Measurements from ENCODE around the gene FSTL4. TPM values are rescaled to one million over a fixed set of nuclear protein-coding genes. Genes with fewer than 3 reads are reported as not detected.

Gene FSTL4
- total and polyA plus RNA-seq, 2 donors (not counting 1 experiment from before 2014, with no cell fraction given): 0.31 to 6.7 TPM

DNA sequence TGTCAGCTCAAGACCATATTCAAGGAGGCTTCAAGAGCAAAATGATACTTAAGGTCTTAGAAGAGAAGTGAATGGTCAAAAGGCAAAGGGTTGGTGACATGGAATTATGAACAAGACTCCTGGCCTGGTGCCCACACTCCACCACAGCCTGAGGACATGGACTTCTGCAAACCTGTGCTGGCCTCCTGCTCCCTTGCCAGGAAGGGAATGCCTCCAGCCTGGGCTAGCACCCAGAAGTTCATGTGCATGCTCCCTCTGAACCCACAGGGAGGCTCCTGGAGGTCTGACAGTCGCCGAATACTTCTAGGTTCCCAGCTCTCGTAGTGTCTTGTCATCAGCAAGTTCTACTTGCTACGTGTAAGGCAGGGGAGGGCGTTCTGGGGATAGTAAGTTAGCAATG is 156.7 kb downstream of the FSTL4 start:
- no peak overlapping the region for H3K27ac Mint-ChIP-seq
- H3K36me3 ChIP-seq (replicated peaks in 1 of 2; ENCODE audit: control extremely low read depth in 1 of 2, control insufficient read depth in 1 of 2, extremely low read depth in 1 of 2, insufficient read depth in 2 of 2, low read length in 1 of 2): no peaks in the 10 kb centered on the region
- 96% methylated on average over 3 of the region's 5 CpGs for WGBS (ENCODE audit: insufficient coverage)
- H3K27ac ChIP-seq (ENCODE audit: low read length in 2 of 2): no peak overlapping the region
- no peak overlapping the region for H3K4me2 ChIP-seq (replicated peaks; ENCODE audit: low read depth, low read length, poor library complexity, severe bottlenecking)
- TF ChIP-seq EZH2 (IDR thresholded peaks at IDR 0.05; ENCODE audit: borderline replicate concordance, insufficient read depth, low read depth, low read length, poor library complexity, severe bottlenecking): no peak
- TF ChIP-seq, protein P1, sequence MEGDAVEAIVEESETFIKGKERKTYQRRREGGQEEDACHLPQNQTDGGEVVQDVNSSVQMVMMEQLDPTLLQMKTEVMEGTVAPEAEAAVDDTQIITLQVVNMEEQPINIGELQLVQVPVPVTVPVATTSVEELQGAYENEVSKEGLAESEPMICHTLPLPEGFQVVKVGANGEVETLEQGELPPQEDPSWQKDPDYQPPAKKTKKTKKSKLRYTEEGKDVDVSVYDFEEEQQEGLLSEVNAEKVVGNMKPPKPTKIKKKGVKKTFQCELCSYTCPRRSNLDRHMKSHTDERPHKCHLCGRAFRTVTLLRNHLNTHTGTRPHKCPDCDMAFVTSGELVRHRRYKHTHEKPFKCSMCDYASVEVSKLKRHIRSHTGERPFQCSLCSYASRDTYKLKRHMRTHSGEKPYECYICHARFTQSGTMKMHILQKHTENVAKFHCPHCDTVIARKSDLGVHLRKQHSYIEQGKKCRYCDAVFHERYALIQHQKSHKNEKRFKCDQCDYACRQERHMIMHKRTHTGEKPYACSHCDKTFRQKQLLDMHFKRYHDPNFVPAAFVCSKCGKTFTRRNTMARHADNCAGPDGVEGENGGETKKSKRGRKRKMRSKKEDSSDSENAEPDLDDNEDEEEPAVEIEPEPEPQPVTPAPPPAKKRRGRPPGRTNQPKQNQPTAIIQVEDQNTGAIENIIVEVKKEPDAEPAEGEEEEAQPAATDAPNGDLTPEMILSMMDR (IDR thresholded peaks at IDR 0.05): no peak
- no peaks in the 10 kb centered on the region for H3K4me1 ChIP-seq (ENCODE audit: control insufficient read depth in 2 of 2, insufficient read depth in 2 of 2, low read length in 2 of 2)
- no peaks in the 10 kb centered on the region for H3K9me3 Mint-ChIP-seq (ENCODE audit: insufficient read depth)
- H3K27me3 ChIP-seq (replicated peaks in 1 of 4; ENCODE audit: control extremely low read depth in 1 of 4, control insufficient read depth in 3 of 4, insufficient read depth in 4 of 4, low read length in 3 of 4): no peaks in the 10 kb centered on the region
- H3K27me3 Mint-ChIP-seq: peaks cover 24% of the 10 kb centered on the region
- H3K9ac ChIP-seq (ENCODE audit: low read length): no peak overlapping the region
- ChIA-PET CTCF (interaction anchor here (1.4 kb wide), 1 partner anchor 32 kb away, joined by 6 read pairs; no protein-coding TSS in a partner anchor), POLR2A (no interaction called here)
- H2AFZ ChIP-seq (ENCODE audit: insufficient read depth, low read depth, low read length, poor library complexity, severe bottlenecking): no peak overlapping the region
- DNase-seq: no peak
- no peak overlapping the region for H3K4me3 Mint-ChIP-seq
- H4K20me1 ChIP-seq (ENCODE audit: control insufficient read depth, insufficient read depth, low read length, poor library complexity, severe bottlenecking): no peaks in the 10 kb centered on the region
- no peak for ATAC-seq (ENCODE audit: low read depth)
- no peaks in the 10 kb centered on the region for H3K9me3 ChIP-seq (ENCODE audit: control extremely low read depth in 1 of 3, control insufficient read depth in 2 of 3, insufficient read depth in 1 of 3, low read length in 2 of 3)
- H3K4me1 Mint-ChIP-seq: no peaks in the 10 kb centered on the region
- no peaks in the 10 kb centered on the region for H3K79me2 ChIP-seq (ENCODE audit: control insufficient read depth, insufficient read depth, low read length)
- intact Hi-C loops (cut with micrococcal nuclease): no loop called here
- no peak overlapping the region for H3K4me3 ChIP-seq (ENCODE audit: control extremely low read depth in 1 of 5, extremely low read depth in 1 of 5, insufficient read depth in 1 of 5, low read depth in 2 of 5, low read length in 4 of 5)

DNA sequence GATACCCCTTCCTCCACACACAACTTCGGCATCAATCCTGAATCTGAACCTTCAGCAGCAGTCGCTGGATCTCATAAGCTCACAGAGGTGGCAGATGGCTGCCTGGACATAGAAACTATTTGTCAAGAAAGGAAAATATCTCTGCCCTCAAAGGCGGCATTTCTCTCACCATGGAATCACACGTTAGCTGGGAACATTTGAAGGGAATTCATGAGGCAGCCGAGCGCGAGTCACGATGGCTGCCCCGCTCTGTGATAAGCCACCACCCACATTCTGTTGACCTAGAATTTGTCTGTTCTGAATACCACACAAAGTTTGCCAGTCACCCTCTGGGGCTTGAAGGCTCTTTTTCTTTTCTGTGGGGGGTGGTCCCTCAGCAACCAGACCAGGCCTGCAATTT is 157.9 kb downstream of the FSTL4 start:
- Histone ChIP-seq H3K4me1 (ENCODE audit: control insufficient read depth in 2 of 2, insufficient read depth in 2 of 2, low read length in 2 of 2) (no peaks in the 10 kb centered on the region), H3K4me3 (ENCODE audit: control extremely low read depth in 1 of 5, extremely low read depth in 1 of 5, insufficient read depth in 1 of 5, low read depth in 2 of 5, low read length in 4 of 5) (no peak overlapping the region), H3K79me2 (ENCODE audit: control insufficient read depth, insufficient read depth, low read length) (no peaks in the 10 kb centered on the region), H3K4me2 (replicated peaks; ENCODE audit: low read depth, low read length, poor library complexity, severe bottlenecking) (no peak overlapping the region), H3K9me3 (ENCODE audit: control extremely low read depth in 1 of 3, control insufficient read depth in 2 of 3, insufficient read depth in 1 of 3, low read length in 2 of 3) (no peaks in the 10 kb centered on the region), H3K27me3 (replicated peaks in 1 of 4; ENCODE audit: control extremely low read depth in 1 of 4, control insufficient read depth in 3 of 4, insufficient read depth in 4 of 4, low read length in 3 of 4) (peaks cover 0 to 4% (median 0%) of the 10 kb centered on the region in 4 experiments), H3K27ac (ENCODE audit: low read length in 2 of 2) (no peak overlapping the region), H3K9ac (ENCODE audit: low read length) (no peak overlapping the region), H4K20me1 (ENCODE audit: control insufficient read depth, insufficient read depth, low read length, poor library complexity, severe bottlenecking) (no peaks in the 10 kb centered on the region), H2AFZ (ENCODE audit: insufficient read depth, low read depth, low read length, poor library complexity, severe bottlenecking) (no peak overlapping the region), H3K36me3 (replicated peaks in 1 of 2; ENCODE audit: control extremely low read depth in 1 of 2, control insufficient read depth in 1 of 2, extremely low read depth in 1 of 2, insufficient read depth in 2 of 2, low read length in 1 of 2) (no peaks in the 10 kb centered on the region)
- ChIA-PET POLR2A (no interaction called here), CTCF (no interaction called here)
- no peak for ATAC-seq (ENCODE audit: low read depth)
- H3K27me3 Mint-ChIP-seq: peaks cover 27% of the 10 kb centered on the region
- H3K27ac Mint-ChIP-seq: no peak overlapping the region
- H3K9me3 Mint-ChIP-seq (ENCODE audit: insufficient read depth): no peaks in the 10 kb centered on the region
- no peak for TF ChIP-seq EZH2 (IDR thresholded peaks at IDR 0.05; ENCODE audit: borderline replicate concordance, insufficient read depth, low read depth, low read length, poor library complexity, severe bottlenecking)
- TF ChIP-seq, protein P1 (IDR thresholded peaks at IDR 0.05): no peak
- H3K4me1 Mint-ChIP-seq: no peaks in the 10 kb centered on the region
- H3K4me3 Mint-ChIP-seq: no peak overlapping the region
- intact Hi-C loops (cut with micrococcal nuclease): no loop called here
- no peak for DNase-seq
- WGBS (ENCODE audit: insufficient coverage): 96% methylated on average over 8 of the region's 9 CpGs

Data from B cell (primary cell).